LNCAP (cell line): ENCODE results near the gene PKP3.

Source experiments
- CTCF ChIP-seq: fragments of 450-650 bp; IDR thresholded peaks from 2 replicates; pipeline ENCODE4 v1.5.1; 2017; ENCODE audit warnings: mild to moderate bottlenecking

PKP3 gene

GRCh38 chr11:413120-414081 is 19.4 kb downstream of the PKP3 start:
- TF ChIP-seq CTCF, result no peak

- TF ChIP-seq CTCF, result no peak
Measured at GRCh38 chr11:414318-414857, 20.4 kb downstream of the PKP3 start.

- TF ChIP-seq CTCF, result no peak
Measured at GRCh38 chr11:415640-416041, 21.6 kb downstream of the PKP3 start.

- TF ChIP-seq CTCF, result no peak
Measured at GRCh38 chr11:416051-416756, 22.2 kb downstream of the PKP3 start.

- TF ChIP-seq CTCF, result no peak
Measured at GRCh38 chr11:416757-417621, 23.0 kb downstream of the PKP3 start.

GRCh38 chr11:417652-418342 is 23.8 kb downstream of the PKP3 start:
- TF ChIP-seq CTCF, result no peak
